GM12878 (cell line): ENCODE results near the gene LSAMP. TPM values are rescaled to one million over a fixed set of nuclear protein-coding genes. Genes with fewer than 3 reads are reported as not detected.

Source experiments
- BHLHE40 ChIP-seq, 2 experiments: fragments of 450-650 bp in 1 of 2; IDR thresholded peaks; 2 replicates each; pipeline ENCODE4 v1.6.1; 2011 to 2017; ENCODE audit warnings: low read depth in 2 of 2, borderline replicate concordance in 1 of 2, improper control_type of control experiment in 1 of 2, low read length in 1 of 2, mild to moderate bottlenecking in 1 of 2
- CBFB ChIP-seq: IDR thresholded peaks from 2 replicates; pipeline ENCODE4 v1.6.1; 2016; ENCODE audit warnings: antibody characterized with exemption, low read depth
- CHD1 ChIP-seq: IDR thresholded peaks from 2 replicates; pipeline ENCODE4 v1.6.1; 2012; ENCODE audit warnings: low read depth, low read length, improper control_type of control experiment
- NKRF ChIP-seq: fragments of 450-650 bp; conservative IDR thresholded peaks from 2 replicates; pipeline ENCODE4 v1.6.1; 2017; ENCODE audit warnings: mild to moderate bottlenecking, moderate library complexity
- SMAD5 ChIP-seq: IDR thresholded peaks from 2 replicates; pipeline ENCODE4 v1.6.1; 2016; ENCODE audit warnings: antibody characterized with exemption, low read depth
- SMC3 ChIP-seq: IDR thresholded peaks from 2 replicates; pipeline ENCODE4 v1.6.1; 2011; ENCODE audit warnings: low read length, improper control_type of control experiment, borderline replicate concordance
- polyA plus RNA-seq, 11 experiments: library from polyadenylated mRNA; depleted of rRNA in 4 of 11; unstranded in 6 of 11; stranded (reverse) in 5 of 11; fragments of >200 nt; fragmentation: Nextera tagmentation in 4 of 11; fragmentation: Illumina TruSeq in 1 of 11; extraction: Ambion mirVana in 4 of 11; extraction: Trizol in 1 of 11; gene quantifications; 1 replicate in 1 of 11; 2 replicates in 10 of 11; pipeline versions ENCODE4 v1.2.1 to v1.2.3, GENCODE V29; 2011 to 2016; ENCODE audit warnings: inconsistent platforms in 2 of 11, missing spikeins in 2 of 11, low read depth in 1 of 11
- total RNA-seq, 4 experiments: library from RNA; depleted of rRNA in 3 of 4; stranded (reverse); fragments of >200 nt in 3 of 4; fragmentation: Illumina TruSeq in 1 of 4; extraction: Trizol in 1 of 4; gene quantifications; 2 replicates each; pipeline versions ENCODE4 v1.2.1 to v1.2.3, GENCODE V29; 2013 to 2021
- TF ChIP-seq, protein P1 (sequence below): fragments of 450-650 bp; IDR thresholded peaks from 2 replicates; pipeline ENCODE4 v1.6.1; 2017; ENCODE audit warnings: mild to moderate bottlenecking, low read depth, inconsistent platforms; ENCODE audit not compliant: poor library complexity, severe bottlenecking
- TF ChIP-seq, protein P2 (sequence below): fragments of 450-650 bp; formaldehyde crosslinking; IDR thresholded peaks from 2 replicates; pipeline ENCODE4 v1.4.0; 2020; ENCODE audit warnings: mild to moderate bottlenecking, moderate library complexity

LSAMP gene
- total and polyA plus RNA-seq, 10 of the 15 experiments (the other 5 are each of a cell fraction or from before 2014, with no cell fraction given): 2.0 to 12.7 (median 6.5) TPM

DNA sequence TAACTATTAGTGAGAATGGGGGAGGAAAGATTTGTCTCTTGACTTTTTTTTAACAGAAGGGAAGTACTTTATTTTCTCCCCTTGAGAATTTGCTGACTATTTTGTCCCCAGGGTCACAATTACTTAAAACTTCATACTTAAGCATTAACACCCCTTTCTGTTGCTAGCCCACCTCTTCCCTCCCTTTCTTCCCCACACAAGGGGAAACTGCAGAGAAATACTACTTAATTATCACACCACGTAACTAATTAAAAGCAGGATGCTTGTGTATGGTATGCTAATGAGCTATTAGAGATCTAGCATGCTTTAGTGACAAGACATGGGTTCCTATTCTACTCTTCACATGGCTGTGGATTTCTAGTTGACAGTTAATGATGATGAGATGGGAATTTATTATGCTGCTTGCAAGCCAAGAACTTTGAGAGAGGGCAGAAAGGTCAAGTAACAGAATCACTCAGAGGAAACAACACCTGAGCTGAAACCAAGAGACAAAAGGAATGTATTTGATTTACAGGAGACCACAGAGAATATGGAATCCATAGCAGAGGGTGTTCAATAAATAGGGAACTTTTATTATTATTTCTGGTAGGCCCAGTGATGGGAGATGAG lies 179.2 kb downstream of the LSAMP start (continued):
- TF ChIP-seq, protein P1, sequence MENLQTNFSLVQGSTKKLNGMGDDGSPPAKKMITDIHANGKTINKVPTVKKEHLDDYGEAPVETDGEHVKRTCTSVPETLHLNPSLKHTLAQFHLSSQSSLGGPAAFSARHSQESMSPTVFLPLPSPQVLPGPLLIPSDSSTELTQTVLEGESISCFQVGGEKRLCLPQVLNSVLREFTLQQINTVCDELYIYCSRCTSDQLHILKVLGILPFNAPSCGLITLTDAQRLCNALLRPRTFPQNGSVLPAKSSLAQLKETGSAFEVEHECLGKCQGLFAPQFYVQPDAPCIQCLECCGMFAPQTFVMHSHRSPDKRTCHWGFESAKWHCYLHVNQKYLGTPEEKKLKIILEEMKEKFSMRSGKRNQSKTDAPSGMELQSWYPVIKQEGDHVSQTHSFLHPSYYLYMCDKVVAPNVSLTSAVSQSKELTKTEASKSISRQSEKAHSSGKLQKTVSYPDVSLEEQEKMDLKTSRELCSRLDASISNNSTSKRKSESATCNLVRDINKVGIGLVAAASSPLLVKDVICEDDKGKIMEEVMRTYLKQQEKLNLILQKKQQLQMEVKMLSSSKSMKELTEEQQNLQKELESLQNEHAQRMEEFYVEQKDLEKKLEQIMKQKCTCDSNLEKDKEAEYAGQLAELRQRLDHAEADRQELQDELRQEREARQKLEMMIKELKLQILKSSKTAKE: no peak
- TF ChIP-seq NKRF: no peak
- TF ChIP-seq SMC3: no peak
- peak; percentile 43 to 47; a peak in 2 of 4 replicates for TF ChIP-seq BHLHE40 (IDR thresholded peaks at IDR 0.05; ENCODE audit: borderline replicate concordance in 1 of 2, low read depth in 2 of 2, low read length in 1 of 2)
- TF ChIP-seq CHD1: no peak
- no peak for TF ChIP-seq CBFB
- TF ChIP-seq, protein P2, sequence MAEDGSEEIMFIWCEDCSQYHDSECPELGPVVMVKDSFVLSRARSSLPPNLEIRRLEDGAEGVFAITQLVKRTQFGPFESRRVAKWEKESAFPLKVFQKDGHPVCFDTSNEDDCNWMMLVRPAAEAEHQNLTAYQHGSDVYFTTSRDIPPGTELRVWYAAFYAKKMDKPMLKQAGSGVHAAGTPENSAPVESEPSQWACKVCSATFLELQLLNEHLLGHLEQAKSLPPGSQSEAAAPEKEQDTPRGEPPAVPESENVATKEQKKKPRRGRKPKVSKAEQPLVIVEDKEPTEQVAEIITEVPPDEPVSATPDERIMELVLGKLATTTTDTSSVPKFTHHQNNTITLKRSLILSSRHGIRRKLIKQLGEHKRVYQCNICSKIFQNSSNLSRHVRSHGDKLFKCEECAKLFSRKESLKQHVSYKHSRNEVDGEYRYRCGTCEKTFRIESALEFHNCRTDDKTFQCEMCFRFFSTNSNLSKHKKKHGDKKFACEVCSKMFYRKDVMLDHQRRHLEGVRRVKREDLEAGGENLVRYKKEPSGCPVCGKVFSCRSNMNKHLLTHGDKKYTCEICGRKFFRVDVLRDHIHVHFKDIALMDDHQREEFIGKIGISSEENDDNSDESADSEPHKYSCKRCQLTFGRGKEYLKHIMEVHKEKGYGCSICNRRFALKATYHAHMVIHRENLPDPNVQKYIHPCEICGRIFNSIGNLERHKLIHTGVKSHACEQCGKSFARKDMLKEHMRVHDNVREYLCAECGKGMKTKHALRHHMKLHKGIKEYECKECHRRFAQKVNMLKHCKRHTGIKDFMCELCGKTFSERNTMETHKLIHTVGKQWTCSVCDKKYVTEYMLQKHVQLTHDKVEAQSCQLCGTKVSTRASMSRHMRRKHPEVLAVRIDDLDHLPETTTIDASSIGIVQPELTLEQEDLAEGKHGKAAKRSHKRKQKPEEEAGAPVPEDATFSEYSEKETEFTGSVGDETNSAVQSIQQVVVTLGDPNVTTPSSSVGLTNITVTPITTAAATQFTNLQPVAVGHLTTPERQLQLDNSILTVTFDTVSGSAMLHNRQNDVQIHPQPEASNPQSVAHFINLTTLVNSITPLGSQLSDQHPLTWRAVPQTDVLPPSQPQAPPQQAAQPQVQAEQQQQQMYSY: no peak
- no peak for TF ChIP-seq SMAD5
